NK-92 (cell line): ENCODE data around the gene DLG2.
"Not testable (repeated sequence)": the region's sequence is repeated elsewhere in the genome, so short reads cannot be mapped to it uniquely, and the experiment has no call there.

Experiments
- DNase-seq: peaks from one replicate; lab custom pipeline; 2025; ENCODE audit not compliant: unreplicated experiment; lab: John Stamatoyannopoulos, UW

DLG2 gene

GRCh38 chr11:85040166-85040565 is 587.0 kb downstream of the DLG2 start:
- DNase-seq = no peak

- no peak for DNase-seq
These were observed 597.2 kb downstream of the DLG2 start for GRCh38 chr11:85029964-85030363.

- DNase-seq = no peak
These were observed 598.6 kb downstream of the DLG2 start for GRCh38 chr11:85028329-85029101.

DNA sequence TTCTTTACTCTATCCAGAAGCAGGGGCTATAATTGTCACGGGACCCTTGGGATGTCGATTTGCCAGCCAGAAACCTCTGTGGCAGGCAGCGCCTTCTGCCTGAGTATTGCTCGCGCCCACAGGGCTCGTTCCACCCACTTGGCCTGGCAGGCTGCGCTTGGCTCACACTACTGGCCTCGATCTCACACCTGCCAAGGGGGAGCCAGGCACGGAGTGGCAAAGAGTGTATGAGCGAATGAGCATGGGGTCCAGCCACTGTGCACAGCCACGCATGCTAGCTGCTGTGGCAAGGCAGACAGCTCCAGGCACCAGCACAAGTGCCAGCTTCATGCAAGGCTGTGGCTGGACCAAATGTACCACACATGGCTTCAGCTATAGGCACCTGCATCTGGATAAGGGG is 599.8 kb downstream of the DLG2 start:
- no peak for DNase-seq

GRCh38 chr11:85021058-85021457 is 606.1 kb downstream of the DLG2 start:
- no peak for DNase-seq

GRCh38 chr11:84993386-84993785 is 633.8 kb downstream of the DLG2 start:
- no peak for DNase-seq

DNA sequence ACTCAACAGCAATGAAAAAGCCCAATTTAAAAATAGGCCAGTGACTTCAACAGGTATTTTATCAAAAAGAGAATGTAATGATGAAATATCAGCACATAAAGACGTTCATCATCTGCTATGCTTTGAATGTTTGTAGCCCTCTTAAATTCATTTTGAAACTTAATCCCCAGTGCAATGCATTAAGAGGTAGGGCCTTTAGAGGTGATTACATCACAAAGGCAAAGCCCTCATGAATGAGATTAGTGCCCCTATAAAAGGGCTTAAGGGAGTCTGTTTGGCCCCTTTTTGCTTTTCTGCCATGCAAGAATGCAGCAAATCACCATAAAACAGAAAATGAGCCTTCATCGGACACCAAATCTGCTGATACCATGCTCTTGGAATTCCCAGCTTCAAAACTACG is 637.0 kb downstream of the DLG2 start:
- DNase-seq = no peak

DNA sequence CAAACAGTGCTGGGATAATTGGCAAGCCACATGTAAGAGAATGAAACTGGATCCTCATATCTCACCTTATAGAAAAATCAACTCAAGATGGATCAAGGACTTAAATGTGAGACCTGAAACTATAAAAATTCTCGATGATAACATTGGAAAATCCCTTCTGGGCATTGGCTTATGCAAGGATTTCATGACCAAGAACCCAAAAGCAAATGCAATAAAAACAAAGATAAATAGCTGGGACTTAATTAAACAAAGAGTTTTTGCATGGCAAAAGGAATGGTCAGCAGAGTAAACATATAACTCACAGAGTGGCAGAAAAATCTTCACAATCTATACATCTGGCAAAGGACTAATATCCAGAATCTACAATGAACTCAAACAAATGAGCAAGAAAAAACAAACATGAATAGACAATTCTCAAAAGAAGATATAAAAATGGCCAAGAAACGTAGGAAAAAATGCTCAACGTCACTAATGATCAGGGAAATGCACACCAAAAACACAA is 639.4 kb downstream of the DLG2 start:
- DNase-seq = not testable (repeated sequence)

DNA sequence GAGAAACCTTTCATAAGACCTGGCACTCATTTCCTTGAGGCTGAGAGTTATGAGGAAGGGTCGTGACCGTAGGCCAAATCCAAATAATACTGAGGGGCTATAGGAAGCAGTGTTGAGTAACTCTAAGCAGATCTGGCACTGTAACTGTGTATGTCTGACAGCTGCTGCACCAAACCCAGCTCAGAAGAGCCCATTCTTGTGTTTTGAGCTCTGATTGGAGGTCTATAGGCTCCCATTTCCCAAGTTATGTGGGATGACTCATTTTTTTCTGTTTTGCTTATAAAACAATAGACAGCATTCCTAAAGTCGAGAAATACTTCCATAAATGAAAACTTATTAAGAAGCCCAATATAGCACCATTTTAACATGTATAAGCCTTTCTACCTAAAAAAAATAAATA is 645.8 kb downstream of the DLG2 start:
- no peak for DNase-seq

DNA sequence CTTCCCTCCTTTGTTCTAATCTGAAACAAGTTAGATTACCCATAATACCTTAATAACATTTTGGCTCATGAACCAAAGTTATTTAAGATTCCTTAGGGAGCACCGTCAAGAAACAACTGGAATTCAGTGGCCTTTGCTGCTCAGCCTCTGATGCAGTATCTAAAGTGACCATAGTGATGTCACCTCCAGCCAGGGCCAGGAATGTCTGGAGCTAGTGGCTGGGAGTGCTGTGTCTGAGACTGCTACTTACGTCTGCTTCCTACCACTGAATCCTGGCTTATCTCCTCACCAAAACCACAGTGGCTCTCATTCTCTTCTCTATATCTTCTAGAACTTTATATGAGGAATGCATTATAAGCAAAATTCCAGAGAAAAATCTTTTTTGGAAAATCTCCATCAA is 658.0 kb downstream of the DLG2 start:
- no peak for DNase-seq

- DNase-seq = no peak
These were observed 661.7 kb downstream of the DLG2 start for GRCh38 chr11:84965484-84965883.

- no peak for DNase-seq
These were observed 663.9 kb downstream of the DLG2 start for GRCh38 chr11:84963240-84963639.

- no peak for DNase-seq
These were observed 665.1 kb downstream of the DLG2 start for GRCh38 chr11:84962018-84962417.

GRCh38 chr11:84958295-84958694 is 668.8 kb downstream of the DLG2 start:
- DNase-seq = no peak

- DNase-seq = no peak
These were observed 676.4 kb downstream of the DLG2 start for GRCh38 chr11:84950569-84951270.

GRCh38 chr11:84947970-84948580 is 679.1 kb downstream of the DLG2 start:
- no peak for DNase-seq

- DNase-seq = no peak
These were observed 680.1 kb downstream of the DLG2 start for GRCh38 chr11:84947070-84947469.

DNA sequence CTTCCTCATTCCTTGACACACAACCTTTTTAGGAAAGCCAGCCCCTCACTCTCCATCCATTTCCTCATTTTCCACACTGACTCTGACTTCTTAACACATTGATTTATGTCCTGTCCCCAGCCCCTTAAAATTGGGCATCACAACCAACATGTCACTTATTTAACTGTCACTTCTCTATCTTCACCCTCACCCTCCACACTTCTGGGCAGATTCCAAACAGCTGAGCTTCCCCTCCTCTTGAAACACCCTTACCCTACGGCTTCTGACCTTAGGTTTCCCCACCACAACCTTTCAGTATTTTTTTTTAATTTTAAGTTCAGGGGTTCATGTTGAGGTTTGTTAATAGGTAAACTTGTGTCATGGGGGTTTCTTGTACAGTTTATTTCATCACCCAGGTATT is 696.3 kb downstream of the DLG2 start:
- no peak for DNase-seq

- no peak for DNase-seq
These were observed 697.4 kb downstream of the DLG2 start for GRCh38 chr11:84929738-84930137.

GRCh38 chr11:84924154-84924692 is 702.9 kb downstream of the DLG2 start:
- DNase-seq = no peak

DNA sequence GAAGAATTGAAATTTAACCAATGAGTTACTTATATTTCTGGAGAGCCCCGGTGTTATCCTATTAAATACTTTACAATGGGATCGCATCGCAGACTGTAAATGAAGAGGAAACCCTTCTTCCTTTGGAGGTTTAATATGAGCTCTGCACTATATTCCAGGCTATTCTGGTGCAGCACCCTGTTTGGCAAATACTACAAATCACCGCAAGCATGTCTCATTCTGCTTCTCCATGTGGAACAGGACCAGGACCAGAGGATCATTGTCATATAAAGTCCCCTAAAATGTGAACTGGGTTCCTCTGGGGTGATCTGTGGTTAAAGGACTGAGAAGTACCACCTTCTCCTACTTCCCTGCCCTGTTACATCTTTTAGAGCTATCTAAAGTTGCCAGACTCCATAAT is 703.7 kb downstream of the DLG2 start:
- no peak for DNase-seq

- DNase-seq = no peak
These were observed 704.3 kb downstream of the DLG2 start for GRCh38 chr11:84922836-84923235.
